Stimulated activated CD4-positive, alpha-beta T cell treated with anti-CD3 and anti-CD28 coated beads, Interleukin-2, amount 100 ng/mL, for 4 hours (primary cell): ENCODE measurements around the gene OXER1.

Experiments
- DNase-seq: peaks from one replicate; pipeline ENCODE4 v3.0.0-alpha.2; 2020; ENCODE audit warnings: low read depth

Gene OXER1

GRCh38 chr2:42793334-42794270 is 29.7 kb upstream of the OXER1 start:
- DNase-seq, result no peak

- no peak for DNase-seq
These were observed 28.8 kb upstream of the OXER1 start, which contains the start of gene HAAO for GRCh38 chr2:42792583-42793333. Gene HAAO, minus strand, starts transcription at chr2:42792583. Its CDS starts 47 bp downstream, at chr2:42792536.

- DNase-seq, result no peak
These were observed 28.2 kb upstream of the OXER1 start for GRCh38 chr2:42792087-42792582.

GRCh38 chr2:42791606-42792005 is 27.7 kb upstream of the OXER1 start:
- DNase-seq, result no peak

GRCh38 chr2:42789751-42790150 is 25.8 kb upstream of the OXER1 start:
- no peak for DNase-seq

GRCh38 chr2:42788882-42789281 is 24.9 kb upstream of the OXER1 start:
- no peak for DNase-seq

GRCh38 chr2:42788478-42788793 is 24.5 kb upstream of the OXER1 start:
- no peak for DNase-seq

GRCh38 chr2:42787788-42788477 is 24.0 kb upstream of the OXER1 start:
- DNase-seq, result no peak

GRCh38 chr2:42787424-42787787 is 23.5 kb upstream of the OXER1 start:
- no peak for DNase-seq

GRCh38 chr2:42786561-42787345 is 22.8 kb upstream of the OXER1 start:
- DNase-seq, result no peak

- no peak for DNase-seq
These were observed 20.4 kb upstream of the OXER1 start for GRCh38 chr2:42784204-42784880.

GRCh38 chr2:42783511-42783910 is 19.6 kb upstream of the OXER1 start:
- no peak for DNase-seq

GRCh38 chr2:42781181-42781580 is 17.2 kb upstream of the OXER1 start:
- DNase-seq, result no peak

- DNase-seq, result no peak
These were observed 14.2 kb upstream of the OXER1 start for GRCh38 chr2:42777883-42778805.

- no peak for DNase-seq
These were observed 11.9 kb upstream of the OXER1 start for GRCh38 chr2:42775810-42776209.

GRCh38 chr2:42775186-42775585 is 11.3 kb upstream of the OXER1 start:
- no peak for DNase-seq

- no peak for DNase-seq
These were observed 7.7 kb upstream of the OXER1 start for GRCh38 chr2:42771546-42772153.

- no peak for DNase-seq
These were observed 6.6 kb upstream of the OXER1 start for GRCh38 chr2:42770288-42771131.
